Fibroblast of the aortic adventitia (primary cell): Measurements from ENCODE around the gene ZWINT. TPM values are rescaled to one million over a fixed set of nuclear protein-coding genes. Genes with fewer than 3 reads are reported as not detected.

Experiments
- DNase-seq: peaks from one replicate; pipeline ENCODE4 v3.0.0-alpha.2; 2010; ENCODE audit warnings: low read depth
- H3K4me3 ChIP-seq: 2 replicates; pipeline ENCODE4 v1.5.1; 2011; ENCODE audit warnings: low read depth, mild to moderate bottlenecking, control low read depth, low read length, moderate library complexity
- total RNA-seq: library from RNA; depleted of rRNA; stranded (reverse); fragments of >200 nt; gene quantifications from 2 replicates; pipeline ENCODE4 v1.2.3, GENCODE V29; 2012; ENCODE audit warnings: low replicate concordance
- TF ChIP-seq, protein P1 (sequence below): IDR thresholded peaks from 2 replicates; pipeline ENCODE4 v1.5.1; 2011; ENCODE audit warnings: mild to moderate bottlenecking, low read length, control low read depth, inconsistent platforms; ENCODE audit not compliant: insufficient read depth

ZWINT gene
- total RNA-seq, 1 donor = 46.3 TPM

- TF ChIP-seq, protein P1, sequence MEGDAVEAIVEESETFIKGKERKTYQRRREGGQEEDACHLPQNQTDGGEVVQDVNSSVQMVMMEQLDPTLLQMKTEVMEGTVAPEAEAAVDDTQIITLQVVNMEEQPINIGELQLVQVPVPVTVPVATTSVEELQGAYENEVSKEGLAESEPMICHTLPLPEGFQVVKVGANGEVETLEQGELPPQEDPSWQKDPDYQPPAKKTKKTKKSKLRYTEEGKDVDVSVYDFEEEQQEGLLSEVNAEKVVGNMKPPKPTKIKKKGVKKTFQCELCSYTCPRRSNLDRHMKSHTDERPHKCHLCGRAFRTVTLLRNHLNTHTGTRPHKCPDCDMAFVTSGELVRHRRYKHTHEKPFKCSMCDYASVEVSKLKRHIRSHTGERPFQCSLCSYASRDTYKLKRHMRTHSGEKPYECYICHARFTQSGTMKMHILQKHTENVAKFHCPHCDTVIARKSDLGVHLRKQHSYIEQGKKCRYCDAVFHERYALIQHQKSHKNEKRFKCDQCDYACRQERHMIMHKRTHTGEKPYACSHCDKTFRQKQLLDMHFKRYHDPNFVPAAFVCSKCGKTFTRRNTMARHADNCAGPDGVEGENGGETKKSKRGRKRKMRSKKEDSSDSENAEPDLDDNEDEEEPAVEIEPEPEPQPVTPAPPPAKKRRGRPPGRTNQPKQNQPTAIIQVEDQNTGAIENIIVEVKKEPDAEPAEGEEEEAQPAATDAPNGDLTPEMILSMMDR = no peak
- no peak overlapping the region for H3K4me3 ChIP-seq
- DNase-seq = no peak
These were observed 41.7 kb downstream of the ZWINT start for GRCh38 chr10:56319386-56319785.

DNA sequence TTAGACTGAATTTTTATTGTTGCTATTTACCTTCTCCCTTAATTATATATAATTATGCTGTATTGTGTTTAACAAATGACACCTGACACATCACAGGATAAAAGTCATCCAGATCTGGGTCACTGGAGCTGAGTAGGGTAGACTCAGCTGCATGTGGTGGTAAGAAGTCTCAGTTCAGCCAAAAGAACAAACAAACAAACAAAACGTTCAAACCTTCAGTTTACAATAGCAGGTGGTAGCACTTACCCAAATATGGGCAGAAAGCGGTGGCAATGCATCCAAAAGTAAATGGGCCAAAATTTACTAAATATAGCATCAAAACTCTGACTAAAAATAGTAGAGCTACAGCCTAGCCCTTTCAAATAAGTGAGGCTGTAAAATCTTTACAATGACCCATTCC is 42.2 kb downstream of the ZWINT start:
- no peak overlapping the region for H3K4me3 ChIP-seq
- TF ChIP-seq, protein P1 = no peak
- DNase-seq = no peak

DNA sequence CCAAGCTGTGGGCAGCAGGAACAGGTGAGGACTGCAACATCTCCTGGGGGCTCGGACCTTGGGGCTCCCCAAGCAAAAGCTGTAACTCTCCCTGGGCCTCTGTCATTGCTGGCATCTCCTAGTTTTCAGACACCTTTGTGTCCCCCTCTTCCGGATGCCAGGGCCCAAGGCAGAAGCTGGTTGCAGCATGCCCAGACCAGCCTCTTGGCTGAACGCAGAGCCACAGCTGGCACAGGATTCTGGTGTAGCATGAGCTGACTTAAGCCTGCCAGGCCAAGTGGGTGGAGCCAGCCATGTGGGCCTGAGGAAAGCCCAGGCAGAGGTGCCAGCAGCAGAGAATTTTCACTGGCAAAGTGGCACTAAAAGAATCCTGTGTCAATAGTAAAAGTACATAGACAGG is 43.5 kb downstream of the ZWINT start:
- no peak overlapping the region for H3K4me3 ChIP-seq
- TF ChIP-seq, protein P1 = no peak
- no peak for DNase-seq

DNA sequence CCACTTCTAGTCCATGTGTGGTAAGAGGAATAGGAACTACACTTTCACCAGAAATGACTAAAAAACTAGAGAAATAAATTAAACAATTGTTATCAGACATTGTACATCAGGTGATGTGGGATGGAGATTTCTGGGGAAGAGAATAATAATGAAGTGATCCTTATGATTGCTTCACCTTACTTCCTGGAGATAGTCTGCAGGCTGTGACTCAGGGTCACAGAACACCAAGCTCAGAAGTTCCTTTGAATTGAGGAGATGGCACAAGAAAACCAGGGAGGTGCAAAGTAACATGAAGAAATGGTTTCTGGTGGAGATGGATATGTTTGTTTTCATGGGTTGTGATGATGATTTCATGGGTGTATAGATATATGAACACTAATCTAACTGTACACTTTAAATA is 44.5 kb downstream of the ZWINT start:
- H3K4me3 ChIP-seq = no peak overlapping the region
- no peak for DNase-seq
- TF ChIP-seq, protein P1 = no peak
